B cell (primary cell): ENCODE data around the gene PRPS2. TPM values are rescaled to one million over a fixed set of nuclear protein-coding genes. Genes with fewer than 3 reads are reported as not detected.

Source experiments
- ATAC-seq: fragments of 200-7000 bp; cut with Tn5 transposase; one replicate; pipeline ENCODE4 v1.10.0; 2021; ENCODE audit warnings: low read depth, mild to moderate bottlenecking, moderate number of reproducible peaks, moderate library complexity
- CTCF ChIA-PET: fragments of 350-600 bp; sonication (Branson Sonifier 250); formaldehyde crosslinking; loops from one replicate; lab custom pipeline; 2021; ENCODE audit warnings: antibody characterized with exemption, inconsistent platforms; lab: Charles Lee
- POLR2A ChIA-PET: fragments of 350-600 bp; sonication (Branson Sonifier 250); formaldehyde crosslinking; loops from one replicate; lab custom pipeline; 2021; ENCODE audit warnings: antibody characterized with exemption; lab: Charles Lee
- DNase-seq: peaks from one replicate; pipeline ENCODE4 v3.0.0; 2013
- H2AFZ ChIP-seq: 2 replicates; pipeline ENCODE4 v1.6.1; 2012; ENCODE audit warnings: mild to moderate bottlenecking, low read depth, low read length; ENCODE audit not compliant: insufficient read depth, poor library complexity, severe bottlenecking
- H3K27ac ChIP-seq, 2 donors: 1 replicate in 1 of 2; 2 replicates in 1 of 2; pipeline ENCODE4 v1.5.1; 2012 to 2013; ENCODE audit warnings: low read length in 2 of 2, mild to moderate bottlenecking in 2 of 2, moderate library complexity in 1 of 2
- H3K27me3 ChIP-seq, 4 experiments: fragments of 200-600 bp in 1 of 4; sonication (generic) in 1 of 4; replicated peaks in 1 of 4; 1 replicate in 2 of 4; 2 replicates in 2 of 4; pipeline versions ENCODE4 v1.6.1 to v1.7.0; 2013 to 2016; ENCODE audit warnings: low read length in 3 of 4, mild to moderate bottlenecking in 2 of 4, mixed read lengths in 1 of 4, moderate library complexity in 1 of 4; ENCODE audit not compliant: insufficient read depth in 4 of 4, control insufficient read depth in 3 of 4; ENCODE audit errors: control extremely low read depth in 1 of 4
- H3K36me3 ChIP-seq, 2 experiments: replicated peaks in 1 of 2; 1 replicate in 1 of 2; 2 replicates in 1 of 2; pipeline versions ENCODE4 v1.6.1 to v1.7.1; 2013; ENCODE audit warnings: low read length in 1 of 2; ENCODE audit not compliant: insufficient read depth in 2 of 2, control insufficient read depth in 1 of 2; ENCODE audit errors: control extremely low read depth in 1 of 2, extremely low read depth in 1 of 2
- H3K4me1 ChIP-seq, 2 donors: fragments of 200-600 bp in 1 of 2; sonication (generic) in 1 of 2; 1 replicate in 1 of 2; 2 replicates in 1 of 2; pipeline versions ENCODE4 v1.5.1 to v1.6.1; 2013 to 2017; ENCODE audit warnings: low read length in 2 of 2; ENCODE audit not compliant: control insufficient read depth in 2 of 2, insufficient read depth in 2 of 2
- H3K4me2 ChIP-seq: replicated peaks from 2 replicates; pipeline ENCODE3; 2012; ENCODE audit warnings: mild to moderate bottlenecking, low read depth, low read length; ENCODE audit not compliant: poor library complexity, severe bottlenecking
- H3K4me3 ChIP-seq, 5 experiments: fragments of 200-600 bp in 1 of 5; sonication (generic) in 1 of 5; 1 replicate in 3 of 5; 2 replicates in 2 of 5; pipeline versions ENCODE4 v1.5.1 to v1.7.0; 2011 to 2016; ENCODE audit warnings: low read length in 4 of 5, mild to moderate bottlenecking in 4 of 5, low read depth in 2 of 5, control low read depth in 1 of 5, moderate library complexity in 1 of 5; ENCODE audit not compliant: insufficient read depth in 1 of 5; ENCODE audit errors: control extremely low read depth in 1 of 5, extremely low read depth in 1 of 5
- H3K79me2 ChIP-seq: fragments of 200-600 bp; sonication (generic); one replicate; pipeline ENCODE4 v1.6.0; 2016; ENCODE audit warnings: low read length; ENCODE audit not compliant: control insufficient read depth, insufficient read depth
- H3K9ac ChIP-seq: fragments of 200-600 bp; sonication (generic); 2 replicates; pipeline ENCODE4 v1.6.1; 2017; ENCODE audit warnings: mild to moderate bottlenecking, low read length, moderate library complexity
- H3K9me3 ChIP-seq, 3 donors: one replicate each; pipeline versions ENCODE4 v1.6.1 to v1.7.1; 2013; ENCODE audit warnings: low read length in 2 of 3; ENCODE audit not compliant: control insufficient read depth in 2 of 3, insufficient read depth in 1 of 3; ENCODE audit errors: control extremely low read depth in 1 of 3
- H4K20me1 ChIP-seq: 2 replicates; pipeline ENCODE4 v1.6.0; 2012; ENCODE audit warnings: mild to moderate bottlenecking, low read length; ENCODE audit not compliant: insufficient read depth, control insufficient read depth, poor library complexity, severe bottlenecking
- H3K27ac Mint-ChIP-seq: one replicate; pipeline ENCODE4 v1.8.0; 2021; ENCODE audit warnings: mixed read lengths
- H3K27me3 Mint-ChIP-seq: one replicate; pipeline ENCODE4 v1.8.0; 2021; ENCODE audit warnings: mixed read lengths
- H3K4me1 Mint-ChIP-seq: one replicate; pipeline ENCODE4 v1.8.0; 2021; ENCODE audit warnings: mixed read lengths
- H3K4me3 Mint-ChIP-seq: one replicate; pipeline ENCODE4 v1.8.0; 2021; ENCODE audit warnings: mixed read lengths
- H3K9me3 Mint-ChIP-seq: one replicate; pipeline ENCODE4 v1.8.0; 2022; ENCODE audit warnings: mixed read lengths; ENCODE audit not compliant: insufficient read depth
- CTCF ChIP-seq: fragments of 200-600 bp; IDR thresholded peaks from one replicate; pipeline ENCODE4 v1.8.0; 2022; ENCODE audit warnings: antibody characterized with exemption, mild to moderate bottlenecking
- EZH2 ChIP-seq: IDR thresholded peaks from 2 replicates; pipeline ENCODE4 v1.6.1; 2012; ENCODE audit warnings: borderline replicate concordance, low read depth, mild to moderate bottlenecking, moderate library complexity, low read length; ENCODE audit not compliant: insufficient read depth, poor library complexity, severe bottlenecking
- WGBS: methylation state at CpG from one replicate; pipeline ENCODE4 v1.1.5; 2013; ENCODE audit warnings: missing lambda C conversion rate; ENCODE audit not compliant: insufficient coverage; 5-methylcytosine and 5-hydroxymethylcytosine counted together
- intact Hi-C: fragments of 100-400 bp; cut with micrococcal nuclease; formaldehyde crosslinking; loops from one replicate; pipeline ENCODE4 v1.10.0; 2022
- polyA plus RNA-seq: library from polyadenylated mRNA; depleted of rRNA; stranded (reverse); fragments of >200 nt; gene quantifications from 2 replicates; pipeline ENCODE4 v1.2.3, GENCODE V29; 2012
- total RNA-seq, 2 donors: library from RNA; stranded (reverse); fragments of 120-200 nt in 1 of 2; gene quantifications; 1 replicate in 1 of 2; 2 replicates in 1 of 2; pipeline versions ENCODE4 v1.2.3 to v1.2.4, GENCODE V29; 2013 to 2022

PRPS2 gene
- total and polyA plus RNA-seq, 2 donors (not counting 1 experiment from before 2014, with no cell fraction given): 11.6 to 31.1 TPM

GRCh38 chrX:12741416-12741815, 49.8 kb upstream of the PRPS2 start:
- ChIA-PET POLR2A (no interaction called here), CTCF (no interaction called here)

GRCh38 chrX:12747433-12747832, 43.8 kb upstream of the PRPS2 start:
- intact Hi-C loops: no loop called here
- Mint-ChIP-seq H3K4me1 (no peaks in the 10 kb centered on the region), H3K27me3 (no peaks in the 10 kb centered on the region), H3K9me3 (no peaks in the 10 kb centered on the region), H3K4me3 (no peak overlapping the region), H3K27ac (no peak overlapping the region)
- H3K4me1 ChIP-seq: no peaks in the 10 kb centered on the region
- POLR2A ChIA-PET: no interaction called here
- ATAC-seq (no peak), DNase-seq (no peak)
- no peak overlapping the region for H3K4me3 ChIP-seq
- H3K4me2 ChIP-seq: no peak overlapping the region
- no peaks in the 10 kb centered on the region for H3K27me3 ChIP-seq
- H4K20me1 ChIP-seq: no peaks in the 10 kb centered on the region
- H3K27ac ChIP-seq: no peak overlapping the region
- H3K79me2 ChIP-seq: no peaks in the 10 kb centered on the region
- H3K9ac ChIP-seq: no peak overlapping the region
- no peaks in the 10 kb centered on the region for H3K9me3 ChIP-seq
- TF ChIP-seq EZH2: no peak
- TF ChIP-seq CTCF: no peak
- H3K36me3 ChIP-seq: no peaks in the 10 kb centered on the region
- CTCF ChIA-PET: interaction anchor here (1.1 kb wide), 1 partner anchor 23 kb away, joined by 5 read pairs; no protein-coding TSS in a partner anchor
- no CpG with 5 or more reads among the region's 1 CpG for WGBS
- H2AFZ ChIP-seq: no peak overlapping the region

More at GRCh38 chrX:12741416-12741815, 49.8 kb upstream of the PRPS2 start:
- Histone ChIP-seq H3K9me3 (no peaks in the 10 kb centered on the region), H4K20me1 (no peaks in the 10 kb centered on the region), H2AFZ (no peak overlapping the region), H3K36me3 (no peaks in the 10 kb centered on the region), H3K79me2 (no peaks in the 10 kb centered on the region), H3K4me3 (no peak overlapping the region), H3K4me2 (no peak overlapping the region), H3K27me3 (no peaks in the 10 kb centered on the region), H3K27ac (no peak overlapping the region), H3K4me1 (no peaks in the 10 kb centered on the region), H3K9ac (no peak overlapping the region)
- Mint-ChIP-seq H3K27me3 (no peaks in the 10 kb centered on the region), H3K4me1 (no peaks in the 10 kb centered on the region), H3K4me3 (no peak overlapping the region), H3K9me3 (no peaks in the 10 kb centered on the region), H3K27ac (no peak overlapping the region)
- intact Hi-C loops: no loop called here
- 86% methylated on average over 4 of the region's 6 CpGs for WGBS
- no peak for ATAC-seq
- TF ChIP-seq EZH2 (no peak), CTCF (no peak)
- DNase-seq: no peak
